HepG2 (cell line): ENCODE measurements around the gene CAB39. TPM values are rescaled to one million over a fixed set of nuclear protein-coding genes. Genes with fewer than 3 reads are reported as not detected.

Source experiments
- ATAC-seq: fragments of 200-7000 bp; cut with Tn5 transposase; 3 replicates; pipeline ENCODE4 v1.9.1; 2020; ENCODE audit warnings: mild to moderate bottlenecking, moderate library complexity
- BruUV-seq: library from RNA; stranded (reverse); fragments of 400-500 nt; replicated peaks from 2 replicates; lab custom pipeline; 2021; lab: Mats Ljungman, UMichigan
- CTCF ChIA-PET: fragments of 300-600 bp; formaldehyde crosslinking; extraction: SDS; loops from one replicate; lab custom pipeline; 2021; ENCODE audit warnings: low total read pairs, inconsistent platforms, low intra/inter-chr PET ratio; lab: Yijun Ruan, JAX
- POLR2A ChIA-PET: fragments of 350-600 bp; sonication (Branson Sonifier 250); formaldehyde crosslinking; loops from one replicate; lab custom pipeline; 2020; ENCODE audit warnings: antibody characterized with exemption, inconsistent platforms; lab: Yijun Ruan, JAX
- DNase-seq: peaks from one replicate; pipeline ENCODE4 v3.0.0-alpha.2; 2015; ENCODE audit warnings: low spot score
- FAIRE-seq: peaks from 3 replicates; lab custom pipeline; 2011; peaks lifted over from hg19 to GRCh38; lab: Jason Lieb, UNC
- H2AFZ ChIP-seq: one replicate; pipeline ENCODE4 v1.6.1; 2011; ENCODE audit warnings: low read length, inconsistent platforms
- H3K27ac ChIP-seq: fragments of 300-600 bp; 3 replicates; pipeline ENCODE4 v1.8.0; 2011; ENCODE audit warnings: mixed run types, mild to moderate bottlenecking, mixed read lengths, low read length, inconsistent platforms; ENCODE audit not compliant: insufficient read depth; ENCODE audit errors: extremely low read length
- H3K27me3 ChIP-seq, 2 experiments: fragments of 200-600 bp in 1 of 2; 2 replicates in 1 of 2; 3 replicates in 1 of 2; pipeline versions ENCODE4 v1.6.0 to v1.8.0; 2011; ENCODE audit warnings: low read length in 2 of 2, mild to moderate bottlenecking in 2 of 2, moderate library complexity in 2 of 2, inconsistent platforms in 1 of 2; ENCODE audit not compliant: insufficient read depth in 2 of 2, control insufficient read depth in 1 of 2
- H3K36me3 ChIP-seq, 2 experiments: fragments of 200-600 bp in 1 of 2; replicated peaks in 1 of 2; 2 replicates in 1 of 2; 3 replicates in 1 of 2; pipeline versions ENCODE4 v1.5.1 to v1.8.0; 2011; ENCODE audit warnings: low read length in 2 of 2, inconsistent platforms in 1 of 2; ENCODE audit not compliant: insufficient read depth in 2 of 2, control insufficient read depth in 1 of 2
- H3K4me1 ChIP-seq: 2 replicates; pipeline ENCODE4 v1.5.1; 2012; ENCODE audit warnings: low read length, inconsistent platforms; ENCODE audit not compliant: insufficient read depth
- H3K4me2 ChIP-seq: 2 replicates; pipeline ENCODE4 v1.6.0; 2011; ENCODE audit warnings: low read depth, low read length, inconsistent platforms
- H3K4me3 ChIP-seq, 3 experiments: fragments of 200-600 bp in 1 of 3; sonication (generic), shearing (Covaris generic) in 1 of 3; replicated peaks in 1 of 3; 2 replicates each; pipeline ENCODE4 v1.5.1; 2011 to 2016; ENCODE audit warnings: low read length in 3 of 3, inconsistent platforms in 2 of 3, low read depth in 2 of 3, mild to moderate bottlenecking in 2 of 3, control low read depth in 1 of 3, mixed read lengths in 1 of 3; ENCODE audit not compliant: insufficient read depth in 1 of 3
- H3K79me2 ChIP-seq: one replicate; pipeline ENCODE4 v1.6.1; 2011; ENCODE audit warnings: low read length, inconsistent platforms; ENCODE audit not compliant: insufficient read depth
- H3K9ac ChIP-seq: 2 replicates; pipeline ENCODE4 v1.6.0; 2011; ENCODE audit warnings: mild to moderate bottlenecking, low read depth, low read length, inconsistent platforms; ENCODE audit not compliant: insufficient read depth
- H3K9me3 ChIP-seq: 2 replicates; pipeline ENCODE4 v1.5.1; 2012; ENCODE audit warnings: mild to moderate bottlenecking, low read length
- H4K20me1 ChIP-seq: 2 replicates; pipeline ENCODE4 v1.6.0; 2011; ENCODE audit warnings: inconsistent platforms, mild to moderate bottlenecking, low read length, moderate library complexity; ENCODE audit not compliant: insufficient read depth
- HDAC1 ChIP-seq: sonication (generic); formaldehyde crosslinking; IDR thresholded peaks from 2 replicates; pipeline ENCODE4 v1.5.1; 2020; ENCODE audit warnings: mild to moderate bottlenecking, missing genetic modification reagents
- ISX ChIP-seq: sonication (generic); formaldehyde crosslinking; conservative IDR thresholded peaks from 2 replicates; pipeline ENCODE4 v1.5.0; 2020; ENCODE audit warnings: missing genetic modification reagents
- KLF15 ChIP-seq: sonication (generic); formaldehyde crosslinking; IDR thresholded peaks from 2 replicates; pipeline ENCODE4 v1.8.1; 2023; ENCODE audit warnings: borderline replicate concordance, mild to moderate bottlenecking, inconsistent platforms, missing genetic modification reagents, mixed read lengths
- MAF1 ChIP-seq: sonication (generic); formaldehyde crosslinking; IDR thresholded peaks from 2 replicates; pipeline ENCODE4 v1.5.0; 2020; ENCODE audit warnings: missing genetic modification reagents, borderline replicate concordance
- POLR2A ChIP-seq, 2 experiments: IDR thresholded peaks; 2 replicates each; pipeline ENCODE4 v1.6.1; 2011; ENCODE audit warnings: low read depth in 2 of 2, low read length in 2 of 2, mild to moderate bottlenecking in 1 of 2, moderate library complexity in 1 of 2; ENCODE audit not compliant: insufficient read depth in 1 of 2
- POLR2G ChIP-seq: fragments of 200-400 bp; formaldehyde crosslinking; IDR thresholded peaks from 2 replicates; pipeline ENCODE4 v1.6.1; 2018; ENCODE audit warnings: mild to moderate bottlenecking, low read depth, low read length, moderate library complexity
- SRSF9 ChIP-seq: fragments of 200-400 bp; formaldehyde crosslinking; IDR thresholded peaks from 2 replicates; pipeline ENCODE4 v1.6.1; 2018; ENCODE audit warnings: borderline replicate concordance, mild to moderate bottlenecking, low read depth, low read length; ENCODE audit not compliant: insufficient read depth, poor library complexity, severe bottlenecking
- ZEB1 ChIP-seq: IDR thresholded peaks from 2 replicates; pipeline ENCODE4 v1.6.1; 2012; ENCODE audit warnings: mild to moderate bottlenecking, low read depth, inconsistent platforms; ENCODE audit not compliant: insufficient replicate concordance
- ZFY ChIP-seq: sonication (generic); formaldehyde crosslinking; IDR thresholded peaks from 2 replicates; pipeline ENCODE4 v1.4.0; 2020; ENCODE audit warnings: missing genetic modification reagents
- ZNF124 ChIP-seq: sonication (generic); formaldehyde crosslinking; IDR thresholded peaks from 2 replicates; pipeline ENCODE4 v1.4.0; 2020; ENCODE audit warnings: missing genetic modification reagents
- ZNF317 ChIP-seq: sonication (generic); formaldehyde crosslinking; IDR thresholded peaks from 2 replicates; pipeline ENCODE4 v1.5.0; 2020; ENCODE audit warnings: mild to moderate bottlenecking, missing genetic modification reagents
- ZNF367 ChIP-seq: sonication (generic); formaldehyde crosslinking; IDR thresholded peaks from 2 replicates; pipeline ENCODE4 v1.4.0; 2020; ENCODE audit warnings: missing genetic modification reagents, borderline replicate concordance
- WGBS: methylation state at CpG from one replicate; pipeline ENCODE4 v1.1.6; 2017; ENCODE audit warnings: low lambda C conversion rate; 5-methylcytosine and 5-hydroxymethylcytosine counted together
- in situ Hi-C: cut with HindIII; loops from 2 replicates; pipeline ENCODE4 v1.10.0; 2017; ENCODE audit warnings: low pct_unique_long_range_greater_than_20kb; ENCODE audit not compliant: extremely low pct_ligation_motif_present
- intact Hi-C: fragments of 100-400 bp; cut with micrococcal nuclease; formaldehyde crosslinking; loops from one replicate; pipeline ENCODE4 v1.10.0; 2022; ENCODE audit not compliant: unreplicated experiment
- polyA plus RNA-seq, 8 experiments: library from polyadenylated mRNA; depleted of rRNA in 3 of 8; stranded (reverse) in 7 of 8; unstranded in 1 of 8; fragments of >200 nt; fragmentation: Illumina TruSeq in 4 of 8; extraction: Trizol in 4 of 8; gene quantifications; 2 replicates each; pipeline versions ENCODE4 v1.2.1 to v1.2.3, GENCODE V29; 2011 to 2016; ENCODE audit warnings: low read depth in 4 of 8, missing spikeins in 1 of 8, mixed read lengths in 1 of 8; ENCODE audit not compliant: insufficient read depth in 1 of 8
- total RNA-seq, 5 experiments: library from RNA; depleted of rRNA; stranded (reverse); fragments of >200 nt; fragmentation: Illumina TruSeq; extraction: Trizol; gene quantifications; 2 replicates each; pipeline ENCODE4 v1.2.3, GENCODE V29; 2016; ENCODE audit warnings: low read depth in 1 of 5
- TF ChIP-seq, protein P1 (sequence below): sonication (generic); formaldehyde crosslinking; IDR thresholded peaks from 2 replicates; pipeline ENCODE4 v1.5.1; 2020; ENCODE audit warnings: missing genetic modification reagents, mild to moderate bottlenecking, borderline replicate concordance
- TF ChIP-seq, protein P2 (sequence below): IDR thresholded peaks from 2 replicates; pipeline ENCODE4 v1.4.0; 2020; ENCODE audit warnings: mild to moderate bottlenecking, missing genetic modification reagents
- TF ChIP-seq, protein P3 (sequence below): IDR thresholded peaks from 2 replicates; pipeline ENCODE4 v1.6.1; 2012; ENCODE audit warnings: inconsistent platforms

Gene CAB39
- total and polyA plus RNA-seq, 2 of the 13 experiments (the other 11 are each of a cell fraction or from before 2014, with no cell fraction given) = 19.3 to 45.3 TPM

DNA sequence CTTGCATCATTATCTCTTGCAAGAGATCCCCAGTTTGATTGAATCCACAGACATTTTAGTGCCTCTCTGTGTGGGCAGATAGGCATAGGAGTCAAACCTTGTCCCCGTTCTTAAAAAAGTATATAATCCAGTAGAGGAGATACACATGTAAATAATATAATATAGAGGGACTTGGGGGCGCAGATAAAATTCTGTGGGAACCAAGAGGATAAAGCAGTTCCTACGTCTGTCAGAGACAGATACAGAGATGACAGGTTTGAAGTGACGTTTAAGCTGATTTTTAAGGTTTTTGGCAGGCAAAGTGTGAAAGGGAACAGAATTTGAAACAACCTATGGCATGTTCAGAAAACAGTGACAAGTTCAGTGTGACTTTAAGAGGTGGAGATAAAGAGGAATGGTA, 63.1 kb downstream of the CAB39 start:
- DNase-seq (no peak), ATAC-seq (no peak), FAIRE-seq (no peak)
- Histone ChIP-seq H3K36me3 (peaks cover 0 to 17% of the 10 kb centered on the region in 2 experiments; a peak in 3 of 5 replicates), H3K9me3 (no peaks in the 10 kb centered on the region), H3K4me3 (no peak overlapping the region), H4K20me1 (no peaks in the 10 kb centered on the region), H2AFZ (no peak overlapping the region), H3K4me1 (no peaks in the 10 kb centered on the region), H3K79me2 (peaks cover 7% of the 10 kb centered on the region), H3K4me2 (no peak overlapping the region), H3K27me3 (no peaks in the 10 kb centered on the region), H3K27ac (no peak overlapping the region), H3K9ac (no peak overlapping the region)
- TF ChIP-seq, protein P1, sequence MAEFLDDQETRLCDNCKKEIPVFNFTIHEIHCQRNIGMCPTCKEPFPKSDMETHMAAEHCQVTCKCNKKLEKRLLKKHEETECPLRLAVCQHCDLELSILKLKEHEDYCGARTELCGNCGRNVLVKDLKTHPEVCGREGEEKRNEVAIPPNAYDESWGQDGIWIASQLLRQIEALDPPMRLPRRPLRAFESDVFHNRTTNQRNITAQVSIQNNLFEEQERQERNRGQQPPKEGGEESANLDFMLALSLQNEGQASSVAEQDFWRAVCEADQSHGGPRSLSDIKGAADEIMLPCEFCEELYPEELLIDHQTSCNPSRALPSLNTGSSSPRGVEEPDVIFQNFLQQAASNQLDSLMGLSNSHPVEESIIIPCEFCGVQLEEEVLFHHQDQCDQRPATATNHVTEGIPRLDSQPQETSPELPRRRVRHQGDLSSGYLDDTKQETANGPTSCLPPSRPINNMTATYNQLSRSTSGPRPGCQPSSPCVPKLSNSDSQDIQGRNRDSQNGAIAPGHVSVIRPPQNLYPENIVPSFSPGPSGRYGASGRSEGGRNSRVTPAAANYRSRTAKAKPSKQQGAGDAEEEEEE = no peak
- TF ChIP-seq MAF1 = no peak
- TF ChIP-seq ZNF367 = no peak
- TF ChIP-seq KLF15 (CRISPR knock-in tag) = no peak
- TF ChIP-seq HDAC1 (CRISPR knock-in tag) = no peak
- TF ChIP-seq, protein P2, sequence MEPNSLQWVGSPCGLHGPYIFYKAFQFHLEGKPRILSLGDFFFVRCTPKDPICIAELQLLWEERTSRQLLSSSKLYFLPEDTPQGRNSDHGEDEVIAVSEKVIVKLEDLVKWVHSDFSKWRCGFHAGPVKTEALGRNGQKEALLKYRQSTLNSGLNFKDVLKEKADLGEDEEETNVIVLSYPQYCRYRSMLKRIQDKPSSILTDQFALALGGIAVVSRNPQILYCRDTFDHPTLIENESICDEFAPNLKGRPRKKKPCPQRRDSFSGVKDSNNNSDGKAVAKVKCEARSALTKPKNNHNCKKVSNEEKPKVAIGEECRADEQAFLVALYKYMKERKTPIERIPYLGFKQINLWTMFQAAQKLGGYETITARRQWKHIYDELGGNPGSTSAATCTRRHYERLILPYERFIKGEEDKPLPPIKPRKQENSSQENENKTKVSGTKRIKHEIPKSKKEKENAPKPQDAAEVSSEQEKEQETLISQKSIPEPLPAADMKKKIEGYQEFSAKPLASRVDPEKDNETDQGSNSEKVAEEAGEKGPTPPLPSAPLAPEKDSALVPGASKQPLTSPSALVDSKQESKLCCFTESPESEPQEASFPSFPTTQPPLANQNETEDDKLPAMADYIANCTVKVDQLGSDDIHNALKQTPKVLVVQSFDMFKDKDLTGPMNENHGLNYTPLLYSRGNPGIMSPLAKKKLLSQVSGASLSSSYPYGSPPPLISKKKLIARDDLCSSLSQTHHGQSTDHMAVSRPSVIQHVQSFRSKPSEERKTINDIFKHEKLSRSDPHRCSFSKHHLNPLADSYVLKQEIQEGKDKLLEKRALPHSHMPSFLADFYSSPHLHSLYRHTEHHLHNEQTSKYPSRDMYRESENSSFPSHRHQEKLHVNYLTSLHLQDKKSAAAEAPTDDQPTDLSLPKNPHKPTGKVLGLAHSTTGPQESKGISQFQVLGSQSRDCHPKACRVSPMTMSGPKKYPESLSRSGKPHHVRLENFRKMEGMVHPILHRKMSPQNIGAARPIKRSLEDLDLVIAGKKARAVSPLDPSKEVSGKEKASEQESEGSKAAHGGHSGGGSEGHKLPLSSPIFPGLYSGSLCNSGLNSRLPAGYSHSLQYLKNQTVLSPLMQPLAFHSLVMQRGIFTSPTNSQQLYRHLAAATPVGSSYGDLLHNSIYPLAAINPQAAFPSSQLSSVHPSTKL (CRISPR knock-in tag) = no peak
- TF ChIP-seq, protein P3, sequence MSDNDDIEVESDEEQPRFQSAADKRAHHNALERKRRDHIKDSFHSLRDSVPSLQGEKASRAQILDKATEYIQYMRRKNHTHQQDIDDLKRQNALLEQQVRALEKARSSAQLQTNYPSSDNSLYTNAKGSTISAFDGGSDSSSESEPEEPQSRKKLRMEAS = no peak
- no peak for TF ChIP-seq ZNF124 (CRISPR knock-in tag)
- TF ChIP-seq ZFY (CRISPR knock-in tag) = no peak
- no peak for TF ChIP-seq SRSF9
- no peak for TF ChIP-seq ISX (CRISPR knock-in tag)
- no peak for TF ChIP-seq POLR2G
- TF ChIP-seq ZNF317 (CRISPR knock-in tag) = no peak
- TF ChIP-seq POLR2A (IDR thresholded peaks at IDR 0.05; ENCODE audit: insufficient read depth in 1 of 2, low read depth in 2 of 2, low read length in 2 of 2) = no peak
- TF ChIP-seq ZEB1 = no peak
- BruUV-seq = no TSS peak
- in situ Hi-C loops (no loop called here), intact Hi-C loops (no loop called here)
- 94% methylated on average over 4 of the region's 4 CpGs for WGBS
- CTCF ChIA-PET = no interaction called here
- POLR2A ChIA-PET = no interaction called here
